ENCODE results near the gene MYH7B.

DNA sequence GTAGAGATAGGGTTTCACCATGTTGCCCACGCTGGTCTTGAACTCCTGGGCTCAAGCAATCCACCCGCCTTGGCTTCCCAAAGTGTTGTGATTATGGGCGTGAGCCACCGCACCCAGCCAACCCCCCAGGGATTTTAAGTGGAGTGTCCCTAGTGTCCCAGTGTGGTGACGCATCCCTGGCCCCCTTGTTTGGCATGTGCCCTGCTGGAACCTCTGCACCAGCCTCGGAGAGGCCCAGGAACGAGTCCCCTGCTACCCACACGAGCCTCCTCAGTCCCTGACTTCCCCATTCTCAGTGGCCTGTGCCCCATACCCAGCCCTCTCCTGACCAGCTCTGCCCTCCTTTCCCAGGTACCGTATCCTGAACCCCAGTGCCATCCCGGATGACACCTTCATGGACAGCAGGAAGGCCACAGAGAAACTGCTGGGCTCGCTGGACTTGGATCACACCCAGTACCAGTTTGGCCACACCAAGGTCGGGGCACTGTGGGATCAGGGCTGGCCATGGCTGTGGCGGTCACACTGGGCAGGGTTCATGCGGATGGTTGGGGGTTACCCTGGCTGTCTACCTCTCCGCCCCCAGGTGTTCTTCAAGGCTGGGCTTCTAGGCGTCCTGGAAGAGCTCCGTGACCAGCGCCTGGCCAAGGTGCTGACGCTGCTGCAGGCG, 37.2 kb downstream of the MYH7B start:
- TF ChIP-seq EZH2 (IDR thresholded peaks at IDR 0.05; ENCODE audit: borderline replicate concordance, low read length) = no peak
- TF ChIP-seq, protein P1, sequence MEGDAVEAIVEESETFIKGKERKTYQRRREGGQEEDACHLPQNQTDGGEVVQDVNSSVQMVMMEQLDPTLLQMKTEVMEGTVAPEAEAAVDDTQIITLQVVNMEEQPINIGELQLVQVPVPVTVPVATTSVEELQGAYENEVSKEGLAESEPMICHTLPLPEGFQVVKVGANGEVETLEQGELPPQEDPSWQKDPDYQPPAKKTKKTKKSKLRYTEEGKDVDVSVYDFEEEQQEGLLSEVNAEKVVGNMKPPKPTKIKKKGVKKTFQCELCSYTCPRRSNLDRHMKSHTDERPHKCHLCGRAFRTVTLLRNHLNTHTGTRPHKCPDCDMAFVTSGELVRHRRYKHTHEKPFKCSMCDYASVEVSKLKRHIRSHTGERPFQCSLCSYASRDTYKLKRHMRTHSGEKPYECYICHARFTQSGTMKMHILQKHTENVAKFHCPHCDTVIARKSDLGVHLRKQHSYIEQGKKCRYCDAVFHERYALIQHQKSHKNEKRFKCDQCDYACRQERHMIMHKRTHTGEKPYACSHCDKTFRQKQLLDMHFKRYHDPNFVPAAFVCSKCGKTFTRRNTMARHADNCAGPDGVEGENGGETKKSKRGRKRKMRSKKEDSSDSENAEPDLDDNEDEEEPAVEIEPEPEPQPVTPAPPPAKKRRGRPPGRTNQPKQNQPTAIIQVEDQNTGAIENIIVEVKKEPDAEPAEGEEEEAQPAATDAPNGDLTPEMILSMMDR (conservative IDR thresholded peaks at IDR 0.05 in 1 of 2, IDR thresholded peaks at IDR 0.05 in 1 of 2; ENCODE audit: extremely low read depth in 1 of 2, insufficient read depth in 1 of 2, low read depth in 1 of 2, low read length in 2 of 2) = no peak

All from mammary epithelial cell (primary cell).